HG02943 (cell line): ENCODE data around the gene ABCE1.
"Not testable (repeated sequence)": the region's sequence is repeated elsewhere in the genome, so short reads cannot be mapped to it uniquely, and the experiment has no call there.

Experiments used
- ATAC-seq: cut with Tn5 transposase; IDR thresholded peaks from one replicate; pipeline ENCODE4 v1.9.1; 2021; ENCODE audit warnings: mild to moderate bottlenecking, low read depth, moderate library complexity; ENCODE audit not compliant: unreplicated experiment

Gene ABCE1

GRCh38 chr4:145101091-145101490 lies 3.0 kb downstream of the ABCE1 start:
- no peak for ATAC-seq

DNA sequence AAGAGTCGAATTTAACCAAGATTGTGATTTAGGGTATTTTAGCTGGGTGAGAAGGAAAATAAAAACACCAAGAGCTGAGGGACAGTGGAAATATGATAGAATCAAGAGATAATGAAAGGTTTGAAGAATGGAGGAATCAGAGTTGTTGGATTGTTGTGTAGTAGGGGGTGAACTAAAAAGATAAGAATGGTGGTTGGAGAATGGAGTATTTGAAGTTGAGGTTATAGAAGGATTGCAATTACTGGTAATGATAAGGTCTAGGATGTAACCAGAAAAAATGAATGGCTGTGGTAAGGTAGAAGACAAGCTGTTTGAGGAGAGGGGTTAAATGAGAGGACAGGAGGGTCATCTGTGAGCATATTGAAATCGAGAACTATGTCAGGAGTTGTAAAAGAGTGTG lies 4.5 kb downstream of the ABCE1 start:
- ATAC-seq = no peak

DNA sequence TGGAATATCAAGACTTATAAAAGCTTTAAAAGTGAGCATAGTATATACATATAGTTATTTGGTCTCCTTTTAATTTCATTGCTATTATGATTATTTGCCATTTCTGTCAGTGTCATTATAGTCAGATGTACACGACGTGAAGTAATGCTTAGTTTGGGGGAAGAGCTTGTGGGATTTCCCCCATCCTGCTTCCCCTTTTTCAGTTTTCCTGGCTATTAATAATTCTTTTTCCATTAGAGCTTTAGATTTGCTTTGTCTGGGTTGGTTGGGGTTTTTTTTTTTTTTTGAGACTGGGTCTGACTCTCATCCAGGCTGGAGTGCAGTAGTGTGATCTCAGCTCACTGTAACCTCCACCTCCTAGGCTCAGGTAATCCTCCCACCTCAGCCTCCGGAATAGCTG lies 5.4 kb downstream of the ABCE1 start:
- no peak for ATAC-seq

DNA sequence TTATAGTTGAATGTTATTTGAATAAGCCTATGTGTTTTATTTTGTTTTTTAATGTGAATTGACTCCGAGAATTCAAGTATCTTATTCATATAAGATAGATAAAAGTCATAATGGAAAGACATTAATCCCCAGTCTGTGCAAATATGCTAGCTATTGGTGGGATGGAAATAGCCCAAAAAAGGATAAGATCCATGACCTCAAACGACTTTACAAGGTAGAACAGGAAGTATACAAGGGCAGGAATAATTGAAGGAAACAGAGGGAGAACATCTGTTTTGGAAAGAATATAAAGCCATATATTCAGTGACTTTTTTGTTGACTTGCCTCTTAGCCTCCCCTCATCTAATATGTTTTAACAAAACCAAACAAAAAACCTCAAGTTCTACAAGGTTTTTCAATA lies 9.0 kb downstream of the ABCE1 start:
- ATAC-seq = no peak

- ATAC-seq = no peak
Observed at GRCh38 chr4:145108128-145108527, 10.0 kb downstream of the ABCE1 start.

DNA sequence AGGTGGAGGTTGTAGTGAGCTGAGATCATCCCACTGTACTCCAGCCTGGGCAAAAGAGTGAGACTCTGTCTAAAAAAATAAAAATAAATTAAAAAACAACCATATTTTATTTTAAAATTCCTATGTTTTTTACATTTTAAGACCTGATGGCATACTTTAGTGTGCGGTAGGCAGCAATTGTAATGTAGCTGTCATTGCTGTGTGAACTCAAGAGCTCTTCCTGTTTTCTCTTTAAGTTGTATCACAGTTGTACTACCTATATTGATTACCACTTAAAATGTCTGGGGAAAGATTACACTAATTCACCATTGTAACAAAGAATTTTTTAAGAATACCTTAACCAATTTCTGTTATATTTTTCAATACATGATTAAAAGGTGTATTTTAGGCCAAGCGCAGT lies 27.3 kb downstream of the ABCE1 start:
- ATAC-seq = no peak

GRCh38 chr4:145130130-145130529 lies 32.0 kb downstream of the ABCE1 start:
- ATAC-seq = no peak

DNA sequence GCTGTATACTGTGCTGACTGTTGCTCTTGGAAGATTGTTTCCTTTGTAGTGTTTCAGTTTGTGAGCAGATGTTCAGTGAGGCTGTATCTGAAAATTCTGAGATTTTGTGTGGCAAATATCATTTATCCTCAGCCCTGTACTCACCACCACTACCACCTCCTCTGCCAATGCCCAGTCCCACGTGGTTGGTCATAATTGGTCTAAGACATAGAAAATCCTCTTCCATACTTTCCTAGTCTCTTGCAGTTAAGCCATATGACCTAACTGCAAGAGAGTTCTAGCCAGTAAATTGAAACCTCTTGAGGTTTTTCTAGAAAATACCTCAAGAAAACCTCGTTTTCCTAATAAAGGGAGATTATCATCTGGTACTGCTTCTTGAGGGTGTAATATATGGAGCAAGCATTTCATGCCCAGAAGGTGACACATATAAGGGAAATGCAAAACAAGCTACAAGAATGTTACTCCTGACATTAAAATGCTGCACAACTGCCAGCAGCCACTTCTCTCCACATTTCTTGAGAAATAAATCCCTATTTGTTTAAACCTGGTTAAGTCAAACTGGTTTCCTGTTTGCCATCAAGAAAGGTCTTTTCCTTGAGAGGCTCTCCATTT lies 32.8 kb downstream of the ABCE1 start:
- no peak for ATAC-seq

GRCh38 chr4:145131848-145132247 lies 33.7 kb downstream of the ABCE1 start:
- ATAC-seq = no peak

DNA sequence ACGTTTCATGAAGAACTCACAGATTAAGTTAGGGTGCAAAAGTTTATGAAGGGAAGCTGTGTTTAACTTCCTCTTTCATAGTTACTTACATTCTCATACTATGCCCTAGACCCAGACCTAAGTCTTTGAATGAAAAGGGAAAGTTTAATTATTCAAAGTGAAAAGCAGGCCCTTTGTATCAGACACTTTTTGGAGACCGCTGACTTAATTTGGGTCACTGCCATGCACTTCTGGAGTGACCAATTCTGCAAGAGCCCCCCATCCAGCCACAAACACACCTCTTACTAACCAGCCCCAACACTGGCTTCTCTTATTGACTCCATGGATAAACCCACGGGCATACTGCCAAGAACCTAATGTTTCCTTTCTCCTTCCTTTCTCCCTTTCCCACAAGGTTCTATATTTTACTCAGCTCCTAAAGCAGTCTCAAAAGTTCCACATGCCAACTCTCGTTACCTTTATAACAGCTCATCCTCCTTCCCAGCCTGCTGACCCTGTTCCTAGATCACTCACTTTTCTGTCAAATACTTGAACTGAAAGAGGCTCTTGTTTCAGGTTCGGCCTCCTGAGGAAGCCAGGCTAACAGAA lies 34.5 kb downstream of the ABCE1 start:
- ATAC-seq = peak; percentile 85

DNA sequence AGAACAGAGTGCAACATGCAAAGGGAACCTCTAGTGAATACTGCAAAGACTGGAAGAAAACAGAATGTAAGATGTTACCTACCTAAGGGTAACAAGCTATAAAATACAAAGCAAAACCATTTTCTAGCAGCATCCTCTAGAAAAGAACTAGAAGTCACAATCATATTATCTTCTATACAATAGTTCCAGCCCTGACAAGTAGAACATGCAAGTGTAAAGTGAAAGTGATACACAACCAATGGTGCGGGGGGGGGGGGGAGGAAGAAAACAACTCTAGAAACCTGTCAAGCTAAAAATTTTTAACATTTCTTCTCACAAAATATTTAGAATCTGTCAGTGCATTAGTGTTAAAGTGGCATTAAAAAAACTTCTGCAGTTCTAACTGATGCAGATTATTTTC lies 38.1 kb downstream of the ABCE1 start:
- ATAC-seq = not testable (repeated sequence)

GRCh38 chr4:145148980-145149379 lies 50.9 kb downstream of the ABCE1 start:
- ATAC-seq = no peak

DNA sequence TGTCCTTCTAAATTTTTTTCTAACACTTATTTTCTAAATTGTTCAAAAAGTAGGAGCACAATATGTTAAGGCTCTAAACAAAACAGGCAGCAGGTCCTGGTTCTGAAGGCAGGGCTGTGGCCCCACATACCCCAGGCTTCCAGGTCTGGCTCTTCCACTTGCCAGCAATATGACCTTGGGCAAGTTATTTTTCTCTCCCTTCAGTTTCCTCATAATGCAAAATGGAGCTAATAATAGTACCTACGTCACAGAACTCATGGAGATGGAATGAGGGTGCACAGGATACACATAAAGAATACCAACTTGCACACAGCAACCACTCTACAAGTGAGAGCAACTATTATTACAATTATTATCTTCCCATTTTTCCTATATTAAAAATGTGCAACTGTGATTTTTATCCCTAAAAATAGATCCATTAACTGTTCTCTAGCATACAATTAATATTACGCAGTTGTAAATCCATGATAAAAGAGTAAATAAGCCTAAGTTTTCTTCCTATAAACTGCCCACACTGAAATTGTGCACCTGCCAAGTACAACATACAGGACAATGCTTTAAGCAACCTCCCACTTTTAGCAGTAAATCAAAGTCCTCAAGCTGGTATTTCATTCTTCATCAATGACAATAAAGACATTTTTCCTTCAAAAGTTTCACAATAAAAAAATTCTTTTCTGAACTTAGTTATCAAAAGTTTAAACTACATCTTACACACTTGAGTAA lies 55.2 kb downstream of the ABCE1 start:
- no peak for ATAC-seq

GRCh38 chr4:145153904-145154298 lies 55.8 kb downstream of the ABCE1 start:
- no peak for ATAC-seq

- no peak for ATAC-seq
Observed at GRCh38 chr4:145154573-145154972, 56.5 kb downstream of the ABCE1 start.

- ATAC-seq = no peak
Observed at GRCh38 chr4:145155268-145155870, 57.3 kb downstream of the ABCE1 start.

DNA sequence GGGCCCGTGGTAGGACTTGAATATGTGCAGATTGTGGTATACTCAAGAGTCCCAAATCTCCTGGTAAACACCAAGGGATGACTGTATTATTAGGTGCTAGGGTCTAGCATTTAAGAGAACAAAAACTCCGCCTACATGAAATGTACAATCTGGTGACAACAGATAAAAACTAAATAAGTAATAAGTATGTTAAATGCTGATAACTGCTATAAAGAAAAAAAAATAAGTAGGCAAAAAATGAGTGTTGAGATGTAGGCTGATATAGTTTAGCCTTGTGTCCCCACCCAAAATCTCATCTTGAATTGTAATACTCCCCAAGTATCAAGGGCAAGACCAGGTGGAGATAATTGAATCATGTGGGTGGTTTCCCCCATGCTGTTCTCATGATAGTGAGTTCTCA lies 58.9 kb downstream of the ABCE1 start:
- no peak for ATAC-seq

DNA sequence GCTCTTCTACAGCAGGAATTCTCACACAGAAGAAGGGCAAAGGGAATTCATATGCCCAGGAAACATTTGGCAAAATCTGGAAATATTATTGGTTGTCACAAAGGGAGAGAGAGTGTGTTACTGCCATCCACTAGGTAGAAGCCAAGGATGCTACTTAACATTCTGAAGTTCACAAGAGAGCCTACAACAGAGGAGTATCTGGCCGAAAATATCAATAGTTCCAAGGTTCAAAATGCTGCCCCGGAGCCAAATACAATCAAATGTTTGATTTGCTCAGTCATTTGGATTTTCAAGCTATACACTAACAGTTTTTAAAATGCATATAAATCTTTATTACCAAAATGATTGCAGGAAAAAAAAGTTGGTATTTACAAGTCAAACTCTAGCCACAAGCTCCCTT lies 63.4 kb downstream of the ABCE1 start:
- no peak for ATAC-seq

DNA sequence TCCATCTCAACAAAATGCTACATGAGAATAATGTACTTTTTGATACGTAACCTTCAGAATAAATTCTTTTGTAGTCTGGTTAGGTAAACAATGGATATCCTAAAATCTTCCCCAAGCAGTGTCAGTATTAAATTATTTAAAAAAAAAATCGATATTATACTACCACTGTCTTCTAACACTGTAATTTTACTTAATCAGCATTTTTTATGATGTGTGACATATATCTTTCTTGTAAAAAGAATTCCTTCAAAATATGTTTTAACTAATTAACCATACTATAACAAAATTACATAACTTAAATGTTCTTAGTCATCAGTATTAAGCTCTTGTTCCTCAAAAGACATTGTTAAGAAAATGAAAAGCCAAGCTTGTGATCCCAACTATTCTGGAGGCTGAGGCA lies 69.8 kb downstream of the ABCE1 start:
- ATAC-seq = no peak

GRCh38 chr4:145168581-145169187 lies 70.6 kb downstream of the ABCE1 start:
- ATAC-seq = no peak

DNA sequence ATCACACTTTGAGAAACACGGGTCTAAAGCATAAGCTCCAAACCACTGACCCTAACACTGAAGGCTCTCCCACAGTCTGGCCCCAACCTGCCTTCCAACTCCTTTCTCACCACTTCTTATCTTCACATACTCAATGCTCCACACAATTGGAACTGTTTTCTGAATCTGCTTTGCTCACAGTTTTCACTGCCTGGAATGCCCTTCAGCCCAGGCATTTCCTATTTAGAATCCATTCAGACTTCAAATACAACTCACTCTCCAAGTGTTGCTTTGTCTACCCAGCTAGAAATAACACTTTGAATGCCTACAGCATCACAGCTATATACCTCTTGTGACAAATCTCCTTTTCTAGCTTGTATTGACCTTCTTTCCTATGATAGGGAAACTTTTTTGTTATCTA lies 72.1 kb downstream of the ABCE1 start:
- ATAC-seq = no peak
